NT2/D1 (cell line): ENCODE results near the gene PHF23.

Source experiments
- SUZ12 ChIP-seq: IDR thresholded peaks from 2 replicates; pipeline ENCODE4 v1.6.1; 2011; ENCODE audit not compliant: insufficient read length, insufficient read depth; ENCODE audit errors: extremely low read depth
- ZNF274 ChIP-seq: IDR thresholded peaks from 2 replicates; pipeline ENCODE4 v1.6.1; 2011; ENCODE audit warnings: mild to moderate bottlenecking, low read depth, low read length

- TF ChIP-seq SUZ12: no peak
- TF ChIP-seq ZNF274: no peak
Observed at GRCh38 chr17:7191069-7191468, 48.2 kb downstream of the PHF23 start.
